ENCODE data around the gene FBLN7.
"Not testable (repeated sequence)": the region's sequence is repeated elsewhere in the genome, so short reads cannot be mapped to it uniquely, and the experiment has no call there.

DNA sequence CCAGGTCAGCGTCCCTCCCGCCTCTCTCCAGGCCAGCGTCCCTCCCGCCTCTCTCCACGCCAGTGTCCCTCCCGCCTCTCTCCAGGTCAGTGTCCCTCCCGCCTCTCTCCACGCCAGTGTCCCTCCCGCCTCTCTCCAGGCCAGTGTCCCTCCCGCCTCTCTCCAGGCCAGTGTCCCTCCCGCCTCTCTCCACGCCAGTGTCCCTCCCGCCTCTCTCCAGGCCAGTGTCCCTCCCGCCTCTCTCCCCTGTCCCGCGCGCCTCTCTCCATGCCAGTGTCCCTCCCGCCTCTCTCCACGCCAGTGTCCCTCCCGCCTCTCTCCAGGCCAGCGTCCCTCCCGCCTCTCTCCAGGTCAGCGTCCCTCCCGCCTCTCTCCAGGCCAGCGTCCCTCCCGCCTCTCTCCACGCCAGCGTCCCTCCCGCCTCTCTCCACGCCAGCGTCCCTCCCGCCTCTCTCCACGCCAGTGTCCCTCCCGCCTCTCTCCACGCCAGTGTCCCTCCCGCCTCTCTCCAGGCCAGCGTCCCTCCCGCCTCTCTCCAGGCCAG is 1.5 kb downstream of the FBLN7 start:
- TF ChIP-seq POLR2AphosphoS5, POLR2A (IDR thresholded peaks at IDR 0.05; ENCODE audit: low read depth, low read length): not testable (repeated sequence)

Measured in GM12891 (cell line).